Hematopoietic multipotent progenitor cell treated with erythropoietin and hydrocortisone succinate and interleukin-3 and kit ligand, for 4 days (in vitro differentiated cells): Measurements from ENCODE around the gene MBD3L2B.

ENCODE experiments used
- DNase-seq: peaks from one replicate; pipeline ENCODE4 v3.0.0-alpha.2; 2015

MBD3L2B gene

DNA sequence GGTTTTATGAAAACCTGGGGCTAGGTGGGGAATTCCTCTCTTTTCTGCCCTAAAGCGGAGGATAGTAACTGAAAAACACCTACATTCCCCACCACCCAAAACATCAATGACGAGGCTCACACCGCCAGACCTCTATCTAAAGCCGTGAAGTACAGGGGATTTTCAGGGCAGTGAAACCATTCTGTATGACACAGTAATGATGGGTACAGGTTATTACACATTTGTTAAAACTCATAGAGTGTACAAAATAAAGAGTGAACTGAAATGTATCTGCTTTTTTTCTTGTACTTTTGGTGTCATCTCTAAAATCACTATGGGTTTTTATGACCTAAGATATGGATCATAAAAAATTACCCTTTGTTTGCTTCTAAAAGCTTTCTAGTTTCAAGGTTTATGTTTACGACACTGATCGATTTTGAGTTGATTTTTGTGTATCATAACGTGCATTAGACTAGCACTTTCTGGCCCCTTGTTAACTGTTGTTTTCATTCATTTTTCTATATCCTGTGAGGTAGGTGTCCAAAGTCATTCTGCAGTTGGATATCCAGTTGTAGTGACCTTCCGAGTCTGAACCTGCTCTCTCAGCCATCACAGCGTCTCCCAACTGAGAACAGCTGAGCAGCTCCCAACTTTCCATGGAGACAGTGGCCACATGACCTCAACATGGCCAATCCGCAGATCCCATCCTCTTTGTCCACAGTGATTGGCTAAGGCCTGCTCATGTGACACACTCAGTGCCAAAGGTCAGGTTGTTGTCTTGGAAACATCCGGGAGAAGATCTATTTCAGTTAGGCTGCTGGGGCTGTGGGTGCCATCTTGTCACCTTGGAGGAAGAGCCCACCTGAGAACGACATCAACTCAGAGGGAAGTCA is 10.3 kb downstream of the MBD3L2B start:
- DNase-seq = no peak

DNA sequence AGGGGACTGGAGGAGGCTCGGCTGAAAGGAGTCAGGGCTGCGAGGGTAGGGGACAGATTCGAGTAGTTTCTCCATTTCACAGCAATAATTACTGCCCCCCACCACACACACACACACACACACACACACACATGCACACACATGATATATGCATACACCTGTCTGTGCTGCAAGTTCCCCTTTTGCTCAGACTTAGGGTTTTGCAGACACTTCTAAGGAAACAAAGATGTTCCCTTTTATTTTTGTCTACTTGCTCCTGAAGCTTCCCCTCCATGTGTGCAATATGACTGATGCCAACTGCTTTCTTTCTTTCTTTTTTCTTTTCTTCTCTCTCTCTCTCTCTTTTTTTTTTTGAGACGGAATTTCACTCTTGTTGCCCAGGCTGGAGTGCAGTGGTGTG is 13.4 kb downstream of the MBD3L2B start:
- DNase-seq = peak; percentile 43

GRCh38 chr19:7006135-7006704 is 15.0 kb downstream of the MBD3L2B start:
- no peak for DNase-seq

GRCh38 chr19:7004313-7004931 is 16.8 kb downstream of the MBD3L2B start:
- DNase-seq = peak; percentile 67

DNA sequence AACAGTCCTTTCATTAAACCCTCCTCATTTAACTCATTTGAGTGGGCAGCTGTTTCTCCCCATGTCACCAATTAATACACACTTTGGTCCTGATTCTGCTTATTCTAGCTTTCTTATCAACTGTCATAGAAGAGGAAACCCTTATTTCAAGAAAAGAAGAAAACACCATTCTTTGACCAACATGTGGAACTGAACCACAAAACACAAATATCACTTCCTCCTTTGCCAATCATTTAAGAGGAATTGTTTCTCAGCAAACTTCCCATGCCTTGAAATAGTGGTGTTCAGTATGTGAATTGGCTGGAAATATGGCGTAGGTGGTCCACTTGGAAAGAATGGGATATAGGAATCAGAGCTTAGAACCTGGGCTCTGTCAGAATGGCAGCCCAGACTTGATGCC is 20.4 kb downstream of the MBD3L2B start:
- no peak for DNase-seq

DNA sequence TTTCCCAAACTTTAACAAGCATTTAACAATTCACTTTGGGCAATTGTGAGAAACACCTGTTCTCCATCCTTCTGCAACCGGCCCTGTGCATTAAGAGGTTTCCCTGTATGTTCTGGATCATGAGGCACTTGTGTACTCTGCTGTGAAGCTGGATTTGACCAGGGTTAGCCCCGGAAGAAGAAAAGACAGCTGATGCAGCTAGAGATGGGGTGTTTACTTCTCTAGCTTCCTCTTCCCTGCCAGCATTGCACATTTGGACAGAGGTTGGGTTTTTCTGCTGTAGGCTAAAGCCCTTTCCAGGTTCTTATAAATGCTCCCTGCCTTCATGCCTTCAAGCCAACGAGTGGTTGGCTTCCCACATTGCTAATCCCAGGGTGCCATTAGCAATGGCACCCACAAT is 20.9 kb downstream of the MBD3L2B start:
- no peak for DNase-seq

DNA sequence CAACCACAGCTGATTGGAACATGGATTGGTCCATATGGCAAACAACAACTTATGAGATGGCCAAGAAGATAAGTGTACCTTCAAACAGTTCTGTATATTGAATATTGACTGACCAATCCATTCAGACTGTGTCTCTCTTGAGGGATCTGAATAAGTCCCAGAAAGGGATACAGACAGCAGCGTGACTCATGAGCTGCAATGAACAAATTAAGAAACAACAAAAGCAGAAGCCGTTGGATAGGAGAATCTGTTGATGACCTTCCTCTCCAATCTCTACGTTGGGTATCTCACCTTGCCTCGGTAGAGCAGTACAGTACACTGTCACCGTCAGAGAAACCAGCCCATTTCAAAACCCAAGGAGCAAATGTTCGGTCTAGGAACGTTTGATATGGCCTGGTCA is 21.3 kb downstream of the MBD3L2B start:
- DNase-seq = no peak

DNA sequence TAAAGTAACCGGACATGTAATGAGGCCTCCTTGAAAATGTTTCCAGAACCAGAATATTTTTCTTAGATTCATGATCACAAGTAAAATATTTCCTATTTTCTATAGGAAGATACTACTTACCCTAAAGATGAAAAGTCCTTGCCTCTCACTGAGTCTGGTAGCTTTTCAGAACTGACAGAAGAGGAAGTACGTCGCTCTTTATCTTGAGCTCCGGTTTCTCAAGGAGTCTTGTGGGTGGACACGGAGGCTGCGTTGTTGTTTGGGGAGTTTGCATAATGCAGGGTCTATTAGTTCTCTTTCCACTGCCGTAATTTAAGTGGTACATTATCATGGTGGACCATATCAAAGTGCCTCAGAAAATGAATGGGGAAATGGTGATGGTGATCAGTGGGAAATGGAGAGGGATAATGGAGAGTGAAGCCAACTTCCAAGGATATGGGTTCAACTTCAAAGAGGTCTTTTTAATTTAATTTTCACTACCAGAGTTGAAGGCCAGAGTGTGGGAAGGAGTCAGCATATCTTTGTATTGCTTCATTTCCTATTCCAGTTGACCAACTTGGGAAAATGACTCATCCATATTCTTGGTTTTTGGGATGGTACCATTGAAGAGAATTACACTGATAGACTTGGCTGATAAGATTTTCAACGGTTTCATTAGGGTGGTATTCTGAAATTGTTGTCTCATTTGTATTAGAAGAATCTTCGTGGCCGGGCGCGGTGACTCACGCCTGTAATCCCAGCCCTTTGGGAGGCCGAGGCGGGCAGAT is 23.4 kb downstream of the MBD3L2B start:
- DNase-seq = peak; percentile 82

- no peak for DNase-seq
These were observed 24.4 kb downstream of the MBD3L2B start for GRCh38 chr19:6996810-6997209.

GRCh38 chr19:6995054-6995453 is 26.2 kb downstream of the MBD3L2B start:
- DNase-seq = no peak

DNA sequence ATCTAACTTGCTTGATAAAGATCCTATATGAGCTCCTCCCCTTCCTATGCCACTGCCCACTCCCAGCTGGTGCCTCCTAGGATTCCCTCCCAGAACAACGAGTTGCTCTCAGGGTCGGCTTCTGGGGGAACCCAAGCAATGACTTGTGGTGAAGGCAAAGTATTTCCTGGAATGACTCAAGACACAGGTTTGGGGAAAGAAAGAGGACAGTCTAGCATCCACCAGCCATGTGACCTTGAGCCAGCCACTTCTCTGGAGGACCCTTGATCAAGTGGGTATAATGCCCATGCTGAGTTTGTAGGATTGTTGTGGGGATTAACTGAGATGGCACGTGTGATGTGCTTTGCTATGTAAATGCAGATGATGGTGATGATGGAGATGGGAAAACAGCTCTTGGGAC is 33.0 kb downstream of the MBD3L2B start:
- DNase-seq = no peak

GRCh38 chr19:6987850-6988249 is 33.4 kb downstream of the MBD3L2B start:
- DNase-seq = no peak

GRCh38 chr19:6983448-6983847 is 37.8 kb downstream of the MBD3L2B start:
- DNase-seq = no peak

GRCh38 chr19:6979399-6979798 is 41.8 kb downstream of the MBD3L2B start:
- no peak for DNase-seq

GRCh38 chr19:6976197-6976596 is 45.0 kb downstream of the MBD3L2B start:
- DNase-seq = no peak

GRCh38 chr19:6971366-6971765 is 49.9 kb downstream of the MBD3L2B start:
- DNase-seq = no peak

DNA sequence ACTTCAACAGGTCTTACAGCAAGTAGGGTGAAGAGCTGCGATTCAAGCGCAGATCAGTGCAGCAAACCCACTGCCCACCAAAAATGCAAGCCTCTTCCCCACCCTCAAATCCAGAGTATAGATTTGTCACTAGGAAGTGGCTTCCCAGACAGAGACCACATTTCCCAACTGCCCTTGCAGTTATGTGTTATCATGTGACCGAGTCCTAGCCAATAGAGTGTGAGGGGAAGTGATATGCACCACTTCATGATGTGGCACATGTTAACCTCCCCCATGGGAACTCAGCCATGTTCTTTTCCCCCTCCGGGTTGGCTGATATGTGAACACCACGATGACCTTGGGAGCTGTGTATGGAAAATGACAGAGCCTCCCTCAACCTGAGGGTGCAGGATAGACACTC is 50.8 kb downstream of the MBD3L2B start:
- peak; percentile 84 for DNase-seq

- peak; percentile 71 for DNase-seq
These were observed 51.2 kb downstream of the MBD3L2B start for GRCh38 chr19:6970021-6970420.

GRCh38 chr19:6969490-6969889 is 51.7 kb downstream of the MBD3L2B start:
- no peak for DNase-seq
